ENCODE results near the gene TMEM31.

TMEM31 gene

GRCh38 chrX:103733017-103733416, 22.3 kb downstream of the TMEM31 start:
- H3K4me3 ChIP-seq (ENCODE audit: low read depth, low read length), result no peak overlapping the region
- TF ChIP-seq CTCF (IDR thresholded peaks at IDR 0.05; ENCODE audit: low read depth, low read length), result no peak
- in situ Hi-C loops (cut with HindIII; ENCODE audit: low sequenced_read_pairs), result no loop called here
- DNase-seq (ENCODE audit: low read depth, low spot score), result no peak

GRCh38 chrX:103734125-103734760, 23.5 kb downstream of the TMEM31 start:
- H3K4me3 ChIP-seq (ENCODE audit: low read depth, low read length), result no peak overlapping the region
- no peak for DNase-seq (ENCODE audit: low read depth, low spot score)
- in situ Hi-C loops (cut with HindIII; ENCODE audit: low sequenced_read_pairs), result no loop called here
- no peak for TF ChIP-seq CTCF (IDR thresholded peaks at IDR 0.05; ENCODE audit: low read depth, low read length)

- no peak for TF ChIP-seq CTCF (IDR thresholded peaks at IDR 0.05; ENCODE audit: low read depth, low read length)
- in situ Hi-C loops (cut with HindIII; ENCODE audit: low sequenced_read_pairs), result no loop called here
- DNase-seq (ENCODE audit: low read depth, low spot score), result no peak
- no peak overlapping the region for H3K4me3 ChIP-seq (ENCODE audit: low read depth, low read length)
Observed at GRCh38 chrX:103737696-103738095, 27.0 kb downstream of the TMEM31 start.

- in situ Hi-C loops (cut with HindIII; ENCODE audit: low sequenced_read_pairs), result no loop called here
- TF ChIP-seq CTCF (IDR thresholded peaks at IDR 0.05; ENCODE audit: low read depth, low read length), result no peak
- no peak overlapping the region for H3K4me3 ChIP-seq (ENCODE audit: low read depth, low read length)
- DNase-seq (ENCODE audit: low read depth, low spot score), result no peak
Observed at GRCh38 chrX:103739421-103739820, 28.7 kb downstream of the TMEM31 start.

- DNase-seq (ENCODE audit: low read depth, low spot score), result no peak
- H3K4me3 ChIP-seq (ENCODE audit: low read depth, low read length), result no peak overlapping the region
- in situ Hi-C loops (cut with HindIII; ENCODE audit: low sequenced_read_pairs), result no loop called here
- TF ChIP-seq CTCF (IDR thresholded peaks at IDR 0.05; ENCODE audit: low read depth, low read length), result no peak
Observed at GRCh38 chrX:103741879-103742278, 31.2 kb downstream of the TMEM31 start.

GRCh38 chrX:103742339-103742738, 31.6 kb downstream of the TMEM31 start:
- DNase-seq (ENCODE audit: low read depth, low spot score), result no peak
- no peak for TF ChIP-seq CTCF (IDR thresholded peaks at IDR 0.05; ENCODE audit: low read depth, low read length)
- in situ Hi-C loops (cut with HindIII; ENCODE audit: low sequenced_read_pairs), result no loop called here
- H3K4me3 ChIP-seq (ENCODE audit: low read depth, low read length), result no peak overlapping the region
